HG02973 (cell line): ENCODE measurements around the gene PPP1R13B.

Experiments
- ATAC-seq: cut with Tn5 transposase; IDR thresholded peaks from one replicate; pipeline ENCODE4 v1.9.1; 2021; ENCODE audit warnings: moderate library complexity; ENCODE audit not compliant: unreplicated experiment

Gene PPP1R13B

DNA sequence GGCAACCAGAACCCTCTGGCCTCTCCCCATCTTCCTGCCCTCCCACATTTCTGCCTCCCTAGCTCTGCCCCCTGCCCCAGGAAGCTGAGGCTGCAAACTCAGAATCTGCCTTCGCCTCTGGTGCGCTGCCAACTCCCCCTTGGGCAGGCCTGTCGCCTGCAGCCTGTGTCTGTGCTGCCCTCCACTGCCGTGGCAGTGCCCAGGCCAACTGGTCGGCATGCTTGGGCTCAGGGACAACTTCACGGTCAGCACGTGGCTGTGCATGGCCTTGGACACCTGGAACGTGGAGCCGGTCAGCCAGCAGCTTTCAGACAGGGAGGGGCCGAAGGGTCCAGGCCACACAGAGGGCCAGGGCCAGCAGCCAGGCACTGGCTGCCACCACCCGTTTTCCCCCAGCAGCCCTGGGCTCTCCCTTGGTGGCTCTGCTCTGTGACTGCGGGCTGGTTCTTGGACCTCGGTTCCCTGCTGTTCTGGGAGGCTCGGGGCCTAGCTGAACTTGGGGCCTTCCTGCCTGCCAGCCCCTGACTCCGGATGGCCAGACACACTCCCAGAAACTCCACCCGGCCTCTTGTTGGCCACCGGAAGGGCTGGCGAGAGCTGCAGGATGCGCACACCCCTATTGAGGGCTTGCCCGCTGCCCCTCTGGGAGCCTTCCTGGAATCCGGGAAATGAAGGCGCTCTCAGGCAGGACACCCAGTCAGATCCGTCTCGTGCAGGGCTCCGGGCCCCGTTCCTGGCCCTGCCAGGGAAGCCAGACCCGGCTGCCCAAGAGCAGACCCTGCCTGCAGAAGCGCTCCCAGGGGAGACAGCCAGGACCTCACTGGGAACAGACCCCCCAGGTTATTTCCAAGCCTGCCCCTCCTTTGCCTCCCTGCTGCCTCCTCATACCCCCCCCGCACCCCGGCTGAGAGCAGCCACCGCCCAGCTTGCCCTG lies 34.2 kb upstream of the PPP1R13B start:
- no peak for ATAC-seq

DNA sequence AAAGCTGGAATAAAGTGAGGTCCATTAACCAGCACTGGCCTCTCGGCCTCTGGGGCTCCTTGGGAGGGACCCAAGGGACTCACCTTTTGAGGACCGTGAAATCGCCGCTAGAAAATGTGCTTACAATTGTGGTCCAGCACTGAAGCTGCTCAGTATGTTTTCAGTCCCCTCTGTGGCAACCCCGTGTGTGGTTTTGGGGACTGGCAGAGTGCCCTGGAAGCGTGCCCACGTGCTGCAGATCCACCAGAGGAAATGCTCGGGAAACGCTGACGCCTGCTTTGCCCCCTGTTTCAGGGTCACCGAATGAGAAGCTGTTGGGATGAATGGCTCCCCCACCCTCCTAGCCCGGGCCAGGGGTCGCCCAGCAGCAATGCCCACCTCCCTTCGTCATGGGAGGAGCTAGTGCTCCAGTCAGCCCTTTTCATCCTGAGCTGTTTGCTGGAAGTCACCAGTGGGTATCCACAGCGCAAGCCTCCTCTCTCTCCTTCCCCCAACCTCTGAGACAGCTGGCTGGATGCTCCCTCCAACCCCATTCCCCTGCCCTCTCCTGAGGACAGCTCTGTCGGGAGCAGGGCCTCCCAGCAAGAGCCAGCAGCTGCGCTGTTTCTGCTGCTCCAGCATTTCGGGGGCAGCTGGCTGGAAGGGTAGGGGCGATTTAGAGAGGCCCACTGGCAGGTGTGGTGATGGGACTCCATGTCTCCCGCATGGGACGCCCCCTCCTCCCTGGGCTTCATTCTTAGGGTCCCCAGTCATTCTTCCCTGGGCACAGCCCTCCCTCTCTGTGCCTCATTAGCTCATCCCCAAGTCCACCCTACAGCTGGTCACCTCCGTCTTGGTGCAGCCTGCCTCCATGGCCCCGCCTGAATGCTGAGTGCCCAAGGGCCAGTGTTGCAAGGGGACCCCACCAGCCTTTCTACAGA lies 33.2 kb upstream of the PPP1R13B start:
- no peak for ATAC-seq

DNA sequence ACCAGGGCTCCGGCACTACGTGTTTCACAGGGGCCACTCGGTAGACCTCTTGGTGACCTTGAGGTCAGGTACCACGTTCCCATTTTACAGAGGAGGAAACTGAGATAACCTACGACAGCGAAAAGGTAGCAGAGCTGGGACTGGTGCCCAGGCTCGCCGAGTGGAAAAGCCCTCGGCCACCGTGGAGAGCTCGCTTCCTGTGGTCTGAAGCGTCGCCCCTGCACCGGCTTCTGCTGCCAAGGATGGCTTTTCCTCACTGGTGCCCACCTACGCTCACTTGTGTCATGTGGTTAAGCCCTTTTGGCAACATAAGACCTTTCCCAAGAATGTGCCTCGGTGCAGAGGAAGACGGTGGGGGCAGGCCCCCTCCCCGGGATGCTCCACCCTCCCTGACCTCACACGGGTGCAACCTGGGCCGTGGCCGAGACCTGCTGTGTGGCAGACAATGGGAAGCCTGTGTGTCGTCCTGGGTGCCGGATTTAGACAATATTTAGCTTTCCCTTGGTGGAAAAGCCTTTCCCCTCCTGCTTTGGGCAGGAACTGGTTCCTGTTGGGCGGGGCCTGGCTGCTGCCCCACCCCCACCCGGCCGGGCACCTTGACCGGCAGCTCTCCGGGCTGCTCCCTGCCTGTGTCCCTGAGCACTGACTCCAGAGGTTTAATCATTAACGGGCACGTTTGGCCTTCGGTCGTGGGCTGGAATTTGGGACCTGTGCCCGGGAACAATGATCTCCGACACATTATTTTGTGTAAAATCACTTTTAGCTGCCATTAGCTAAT lies 32.4 kb upstream of the PPP1R13B start:
- ATAC-seq: no peak

DNA sequence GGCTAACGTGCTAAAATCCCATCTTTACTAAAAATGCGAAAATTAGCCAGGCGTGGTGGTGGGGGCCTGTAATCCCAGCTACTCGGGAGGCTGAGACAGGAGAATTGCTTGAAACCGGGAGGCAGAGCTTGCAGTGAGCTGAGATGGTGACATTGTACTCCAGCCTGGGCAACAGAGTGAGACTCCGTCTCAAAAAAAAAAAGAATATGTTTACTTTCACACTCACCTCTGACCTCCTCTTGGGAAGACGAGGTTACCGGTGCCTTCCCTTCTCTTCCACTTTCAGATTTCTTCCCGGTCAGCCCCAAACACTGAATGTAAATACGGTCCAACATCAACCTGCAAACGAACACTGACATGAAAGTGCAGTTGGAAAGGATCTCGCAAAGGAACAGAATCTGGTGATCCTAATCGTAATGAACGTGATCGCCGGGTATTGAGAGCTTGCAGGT lies 31.8 kb upstream of the PPP1R13B start:
- no peak for ATAC-seq

DNA sequence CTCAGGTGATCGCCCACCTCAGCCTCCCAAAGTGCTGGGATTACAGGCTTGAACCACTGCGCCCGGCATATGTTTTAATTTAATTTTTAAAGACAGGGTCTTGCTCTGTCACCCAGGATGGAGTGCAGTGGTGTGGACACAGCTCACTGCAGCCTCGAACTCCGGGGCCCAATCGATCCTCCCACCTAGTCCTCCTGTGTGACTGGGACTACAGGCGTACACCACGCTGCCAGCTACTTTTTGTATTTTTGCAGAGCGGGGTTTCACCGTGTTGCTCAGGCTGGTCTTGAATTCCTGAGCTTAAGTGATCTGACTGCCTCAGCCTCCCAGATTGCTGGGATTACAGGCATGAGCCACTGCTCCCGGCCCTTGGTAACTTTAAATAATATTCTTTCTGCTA lies 30.8 kb upstream of the PPP1R13B start:
- no peak for ATAC-seq

DNA sequence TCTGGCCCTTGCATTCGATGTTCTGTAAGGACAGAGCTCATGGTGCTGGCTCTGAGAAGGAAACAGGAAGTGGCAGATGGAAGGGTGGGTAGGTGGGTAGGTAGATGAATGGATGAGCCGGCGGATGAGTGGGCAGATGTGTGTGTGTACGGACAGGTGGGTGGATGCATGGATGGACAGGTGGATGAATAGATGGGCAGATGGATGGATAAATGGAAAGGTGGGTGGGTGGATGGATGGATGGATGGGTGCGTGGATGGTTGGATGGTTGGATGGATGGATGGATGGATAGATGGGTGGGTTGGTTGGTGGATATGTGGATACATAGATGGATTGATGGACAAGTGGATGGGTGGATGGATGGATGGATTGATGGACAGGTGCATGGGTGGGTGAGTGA lies 27.6 kb upstream of the PPP1R13B start:
- ATAC-seq: no peak

DNA sequence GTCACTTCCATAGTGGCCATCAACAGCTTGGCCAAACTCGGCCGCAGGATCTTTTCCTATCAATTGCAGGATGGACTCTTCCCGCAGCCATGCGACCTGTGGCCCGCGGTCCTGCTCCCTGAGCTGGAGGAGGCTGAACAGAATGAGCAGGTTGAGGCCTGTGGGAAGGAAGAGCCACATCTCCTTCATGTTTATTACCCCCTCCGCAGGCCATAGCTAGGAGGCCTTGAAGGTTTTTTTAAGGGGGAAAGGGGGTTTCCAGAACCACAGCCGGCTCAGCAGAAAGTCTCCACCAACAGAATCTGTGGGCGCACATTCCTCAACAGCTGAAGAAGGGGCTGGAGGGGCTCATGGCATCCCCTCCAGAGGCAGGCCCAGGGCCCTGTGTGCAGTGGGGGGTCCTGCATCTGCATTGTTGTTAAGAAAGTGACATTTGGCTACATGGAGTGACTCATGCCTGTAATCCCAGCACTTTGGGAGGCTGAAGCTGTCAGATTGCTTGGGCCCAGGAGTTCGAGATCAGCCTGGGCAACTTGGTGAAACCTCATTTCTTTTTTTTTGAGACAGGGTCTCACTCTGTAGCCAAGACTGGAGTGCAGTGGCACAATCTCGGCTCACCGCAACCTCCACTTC lies 25.2 kb upstream of the PPP1R13B start:
- peak; percentile 14 for ATAC-seq

DNA sequence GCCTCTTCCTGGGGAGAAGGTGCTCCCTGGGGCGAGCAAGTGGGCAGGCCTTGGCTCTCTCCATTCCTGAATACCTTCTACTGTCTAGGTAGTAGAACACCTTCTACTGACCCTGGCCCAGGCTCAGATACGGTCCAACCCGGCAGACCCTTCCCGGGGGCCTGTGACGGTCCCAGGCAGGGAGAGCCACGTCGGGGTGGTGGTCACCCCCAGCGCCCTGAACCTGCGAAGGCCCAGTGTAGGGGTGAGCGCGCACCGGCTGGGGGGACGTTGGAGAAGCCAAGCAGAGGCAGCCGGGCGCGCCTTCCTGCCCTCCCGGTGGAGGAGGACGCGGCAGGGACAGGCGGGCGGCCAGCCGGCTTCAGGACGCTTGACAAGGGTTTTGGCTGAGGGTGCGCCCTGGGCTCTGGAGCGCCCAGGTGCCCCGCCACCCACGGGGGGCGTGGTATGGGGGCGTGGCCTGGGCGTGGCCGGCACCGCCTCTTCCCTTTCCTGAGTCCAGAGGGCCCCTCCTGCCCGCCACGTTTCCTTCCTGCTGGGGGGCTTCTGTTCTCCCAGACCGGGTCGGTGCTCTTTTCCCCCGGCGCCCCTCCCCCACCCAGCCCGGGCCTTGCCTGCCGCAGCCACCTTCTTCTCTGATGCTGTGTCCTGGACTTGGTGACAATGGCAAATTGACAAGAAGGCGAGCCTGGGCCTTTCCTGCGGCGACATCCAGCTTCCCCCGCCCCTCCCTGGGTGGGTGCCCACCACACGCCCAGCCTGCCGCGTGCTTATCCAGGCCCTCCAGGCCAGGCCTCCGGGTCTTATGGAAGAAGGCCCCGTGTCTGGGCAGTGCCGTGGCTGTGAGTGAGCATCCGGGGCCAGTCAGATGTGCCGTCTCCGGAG lies 24.5 kb upstream of the PPP1R13B start:
- peak; percentile 66 for ATAC-seq

DNA sequence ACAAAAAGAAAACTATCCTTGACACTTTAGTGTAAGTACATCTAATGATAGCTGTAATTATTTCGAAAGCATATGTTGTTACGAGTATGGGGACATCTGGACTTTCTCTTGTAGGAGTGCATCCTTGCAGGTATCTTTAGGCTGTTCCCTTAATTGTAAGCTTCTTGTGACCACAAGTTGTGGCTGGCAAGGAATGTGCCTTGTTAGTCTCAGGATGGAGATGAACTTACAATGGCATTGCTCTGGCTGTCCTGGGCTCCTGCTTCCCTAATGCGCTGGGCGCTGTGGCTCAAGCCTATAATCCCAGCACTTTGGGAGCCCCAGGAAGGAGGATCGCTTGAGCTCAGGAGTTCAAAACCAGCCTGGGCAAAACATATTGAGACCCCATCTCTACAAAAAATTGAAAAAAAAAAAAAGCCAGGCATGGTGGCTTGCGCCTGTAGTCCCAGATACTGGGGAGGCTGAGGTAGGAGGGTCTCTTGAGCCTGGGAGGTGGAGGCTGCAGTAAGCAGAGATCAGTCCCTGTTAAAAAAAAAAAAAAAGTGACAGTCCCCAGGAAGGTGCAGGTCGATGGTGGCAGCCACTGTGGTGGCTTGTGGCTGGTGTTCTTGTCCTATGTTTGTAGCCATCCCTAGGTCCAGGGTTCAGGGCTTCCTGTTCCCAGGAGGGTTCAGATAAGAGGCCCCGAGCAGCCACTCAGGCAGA lies 23.7 kb upstream of the PPP1R13B start:
- ATAC-seq: no peak

DNA sequence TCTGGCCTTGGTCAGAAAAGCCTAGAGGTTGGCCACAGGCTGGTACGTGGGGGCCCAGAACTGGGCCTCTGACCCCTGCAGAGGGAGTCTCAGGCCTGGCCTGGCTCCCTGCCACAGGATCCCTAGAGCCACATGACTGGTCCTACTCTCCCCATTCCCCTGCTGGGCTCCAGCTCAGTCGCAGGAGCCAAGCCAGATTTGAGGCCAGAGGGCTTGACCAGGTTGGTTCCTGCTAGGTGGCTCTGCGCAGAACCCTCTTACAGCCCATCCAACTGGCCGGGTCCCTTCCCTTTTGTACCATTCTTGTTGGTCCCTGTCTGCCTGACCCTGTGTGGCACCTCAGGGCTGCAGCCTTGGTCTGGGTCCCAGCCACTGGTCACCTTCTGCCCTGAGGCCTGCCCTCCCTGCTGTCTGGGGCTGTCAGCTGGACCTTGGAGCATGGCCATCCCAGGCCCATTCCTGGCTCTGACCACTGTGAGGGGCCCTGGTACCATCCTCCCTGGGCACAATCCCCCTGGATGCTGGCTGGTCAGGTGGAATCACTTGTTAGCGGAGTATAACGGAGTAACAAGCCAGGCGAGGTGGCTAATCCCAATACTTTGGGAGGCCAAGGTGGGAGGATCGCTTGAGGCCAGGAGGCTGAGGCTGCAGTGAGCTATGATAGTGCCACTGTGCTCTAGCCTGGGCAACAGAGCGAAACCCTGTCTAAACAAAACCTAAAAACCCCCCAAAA lies 22.9 kb upstream of the PPP1R13B start:
- ATAC-seq: no peak

DNA sequence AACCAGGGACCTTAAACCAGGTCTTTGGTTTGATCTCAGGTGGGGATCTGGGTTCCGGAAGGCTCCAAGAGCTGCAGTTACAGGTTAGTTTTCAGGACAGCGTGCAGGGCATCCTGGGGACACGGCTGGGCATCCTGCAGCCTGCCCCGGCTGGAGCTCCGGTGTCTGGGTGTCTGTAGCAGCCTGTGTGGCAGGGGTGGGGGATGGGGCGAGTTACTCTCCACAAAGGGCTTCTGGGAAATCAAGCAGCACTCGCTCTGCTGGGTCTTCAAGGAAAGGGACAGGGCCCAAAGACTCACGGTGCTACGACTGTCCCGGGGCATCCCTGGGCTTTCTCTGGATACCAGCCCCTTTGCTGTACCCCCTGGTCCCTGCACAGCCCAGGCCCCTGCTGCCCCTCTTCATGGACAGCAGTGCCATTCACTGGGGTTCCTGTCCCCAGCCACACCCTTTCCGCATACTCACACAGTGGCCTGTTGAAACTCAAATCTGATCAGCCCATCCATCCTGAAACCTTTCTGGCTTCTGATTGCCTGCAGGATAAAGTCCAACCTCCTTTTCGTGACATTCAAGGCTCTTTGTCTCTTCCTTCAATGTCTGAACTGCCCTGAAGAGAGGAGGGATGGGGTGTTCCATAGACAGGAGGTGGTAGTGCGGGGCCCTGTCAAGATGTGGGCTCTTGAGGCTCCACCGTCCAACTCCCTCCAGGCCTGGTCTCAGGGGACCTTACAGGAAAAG lies 22.2 kb upstream of the PPP1R13B start:
- ATAC-seq: no peak

DNA sequence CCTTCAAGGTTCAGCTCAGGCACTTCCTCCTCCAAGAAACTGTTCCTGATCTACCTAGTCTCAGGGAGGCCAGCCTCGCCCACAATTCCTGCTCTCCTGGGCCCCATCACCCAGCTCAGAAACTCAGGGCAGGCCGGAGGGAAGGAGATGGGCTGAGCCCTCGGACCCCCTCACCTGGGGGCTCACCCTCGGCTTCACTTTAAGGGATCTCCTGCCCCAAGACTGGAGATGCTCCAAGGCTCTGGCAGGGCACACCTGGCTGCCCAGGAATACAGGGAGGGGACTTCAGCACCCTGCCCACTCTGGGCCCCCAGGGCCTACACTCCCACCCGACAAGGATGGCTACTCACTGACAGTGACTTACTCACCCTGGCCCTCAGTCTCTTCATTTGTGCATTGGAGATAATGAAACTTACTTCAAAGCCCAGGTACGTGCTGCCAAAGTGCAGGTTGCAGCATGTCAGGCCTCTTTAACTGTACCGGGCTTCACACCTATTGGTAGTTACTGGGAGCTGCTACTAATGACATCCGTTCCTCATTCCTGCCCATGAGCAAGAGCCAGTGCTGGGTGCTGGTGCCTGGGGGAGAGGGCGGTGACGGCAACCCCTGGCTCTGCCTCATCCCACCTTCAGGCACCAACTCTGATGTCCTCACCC lies 21.0 kb upstream of the PPP1R13B start:
- no peak for ATAC-seq

DNA sequence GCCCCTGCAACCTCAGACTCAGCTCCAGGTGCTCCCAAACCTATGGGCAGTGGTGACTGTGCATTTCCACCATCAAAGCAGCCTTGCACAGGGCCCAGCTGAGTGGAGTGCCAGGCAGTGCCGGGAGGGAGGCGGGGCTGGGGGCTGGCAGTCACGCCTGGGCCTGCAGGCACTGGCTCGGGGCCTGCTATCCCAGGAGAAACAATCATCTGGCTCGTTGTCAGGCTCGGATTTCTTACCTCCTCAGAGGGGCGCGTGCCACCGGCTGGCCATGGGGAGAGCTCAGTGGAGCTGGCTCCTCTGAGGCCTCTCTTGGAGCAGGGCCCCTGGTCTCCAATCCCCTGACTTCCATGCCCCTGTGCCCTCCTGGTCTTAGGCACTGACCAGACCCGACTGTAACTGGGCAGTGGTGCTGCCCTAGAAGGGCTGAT lies 20.2 kb upstream of the PPP1R13B start:
- ATAC-seq: no peak

DNA sequence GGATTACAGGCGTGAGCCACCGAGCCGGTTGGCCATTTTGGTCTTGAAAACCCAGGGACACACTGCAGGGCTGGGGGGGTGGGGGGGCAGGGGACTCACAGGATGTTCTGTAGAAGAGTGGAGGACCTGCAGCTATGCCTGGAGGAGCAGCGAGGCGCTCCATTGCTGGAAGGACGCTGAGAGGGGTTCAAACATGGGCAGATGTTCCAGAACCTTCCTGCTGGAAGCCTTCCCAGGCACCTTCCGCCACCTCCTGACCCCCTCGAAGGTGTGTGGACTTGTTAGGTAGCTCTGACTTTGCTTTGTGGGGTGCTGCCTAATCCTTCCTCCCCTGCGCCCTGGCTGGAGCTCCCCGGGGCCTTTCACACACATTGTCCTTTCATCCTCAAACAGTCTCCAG lies 19.6 kb upstream of the PPP1R13B start:
- no peak for ATAC-seq

DNA sequence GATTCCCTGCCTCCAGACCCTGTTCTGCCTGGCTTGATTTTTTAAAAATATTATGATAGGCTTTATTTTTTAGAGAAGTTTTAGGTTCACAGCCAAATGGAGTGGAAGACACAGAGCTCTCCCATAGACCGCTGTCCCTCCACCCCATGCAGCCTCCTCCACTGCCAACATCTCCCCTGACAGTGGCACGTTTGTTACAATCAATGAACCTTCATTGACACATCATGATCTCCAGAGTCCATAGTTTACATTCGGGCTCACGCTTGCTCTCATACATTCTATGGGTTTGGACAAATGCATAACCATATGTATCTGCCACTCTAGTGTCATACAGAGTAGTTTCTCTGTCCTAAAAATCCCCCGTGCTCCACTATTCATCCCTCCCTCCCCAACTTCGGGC lies 15.9 kb upstream of the PPP1R13B start:
- no peak for ATAC-seq

DNA sequence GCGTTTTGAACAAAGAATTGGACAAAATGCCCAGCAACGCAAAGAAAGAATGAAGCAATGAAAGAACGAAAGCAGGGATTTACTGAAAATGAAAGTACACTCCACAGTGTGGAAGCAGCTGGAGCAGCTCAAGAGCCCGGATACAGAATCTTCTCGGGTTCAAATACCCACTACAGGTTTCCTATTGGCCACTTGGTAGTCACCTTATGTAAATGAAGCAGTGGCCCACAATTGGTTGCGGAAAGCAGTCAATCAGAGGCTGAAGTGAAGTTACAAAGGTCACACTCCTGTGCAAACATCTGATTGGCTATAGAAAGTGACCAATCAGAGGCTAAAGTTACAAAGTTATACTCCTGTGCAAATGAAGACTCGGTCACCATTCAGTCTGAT lies 15.0 kb upstream of the PPP1R13B start:
- no peak for ATAC-seq
